ENCODE measurements around the gene KCNMB2.

KCNMB2 gene

GRCh38 chr3:178496911-178497310 lies 39.3 kb upstream of the KCNMB2 start:
- TF ChIP-seq CTCF (IDR thresholded peaks at IDR 0.05; ENCODE audit: low read depth, low read length) = no peak
- Histone ChIP-seq H3K27me3 (no peaks in the 10 kb centered on the region), H3K9me3 (no peaks in the 10 kb centered on the region), H3K36me3 (no peaks in the 10 kb centered on the region), H3K4me3 (ENCODE audit: low read depth, low read length) (no peak overlapping the region), H3K4me1 (no peaks in the 10 kb centered on the region)
- DNase-seq = no peak

GRCh38 chr3:178498871-178499270 lies 37.4 kb upstream of the KCNMB2 start:
- no peak overlapping the region for H3K4me3 ChIP-seq (ENCODE audit: low read depth, low read length)
- TF ChIP-seq CTCF (IDR thresholded peaks at IDR 0.05; ENCODE audit: low read depth, low read length) = no peak
- H3K9me3 ChIP-seq = no peaks in the 10 kb centered on the region
- DNase-seq = no peak
- H3K36me3 ChIP-seq = no peaks in the 10 kb centered on the region
- no peaks in the 10 kb centered on the region; the same call in 1 of the 2 replicates for H3K4me1 ChIP-seq
- no peaks in the 10 kb centered on the region for H3K27me3 ChIP-seq

GRCh38 chr3:178500631-178501030 lies 35.6 kb upstream of the KCNMB2 start:
- no peak for TF ChIP-seq CTCF (IDR thresholded peaks at IDR 0.05; ENCODE audit: low read depth, low read length)
- H3K9me3 ChIP-seq = no peaks in the 10 kb centered on the region
- H3K27me3 ChIP-seq = no peaks in the 10 kb centered on the region
- DNase-seq = no peak
- no peak overlapping the region for H3K4me3 ChIP-seq (ENCODE audit: low read depth, low read length)
- H3K4me1 ChIP-seq = no peaks in the 10 kb centered on the region; the same call in 1 of the 2 replicates
- no peaks in the 10 kb centered on the region for H3K36me3 ChIP-seq

GRCh38 chr3:178504128-178504527 lies 32.1 kb upstream of the KCNMB2 start:
- Histone ChIP-seq H3K9me3 (no peaks in the 10 kb centered on the region), H3K4me1 (no peaks in the 10 kb centered on the region; the same call in 1 of the 2 replicates), H3K4me3 (ENCODE audit: low read depth, low read length) (no peak overlapping the region), H3K27me3 (no peaks in the 10 kb centered on the region), H3K36me3 (no peaks in the 10 kb centered on the region)
- no peak for TF ChIP-seq CTCF (IDR thresholded peaks at IDR 0.05; ENCODE audit: low read depth, low read length)
- DNase-seq = no peak

DNA sequence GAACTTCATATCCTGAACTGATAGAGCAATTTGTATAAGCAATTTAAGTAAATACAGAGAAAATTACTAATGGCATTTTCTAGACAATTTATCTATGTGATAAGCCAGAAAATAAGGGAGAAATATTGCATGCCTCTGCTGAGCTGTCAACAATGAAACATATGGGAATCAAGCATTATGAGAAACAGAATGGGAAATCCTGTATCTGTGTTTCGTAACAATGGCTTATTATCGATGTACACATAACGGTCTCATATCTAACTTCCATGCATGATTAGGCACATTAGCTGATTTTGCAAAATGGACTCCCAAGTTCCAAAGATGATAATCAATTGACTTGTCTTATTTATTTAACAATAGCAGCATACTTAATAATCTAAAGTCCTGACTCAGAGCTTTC lies 30.4 kb upstream of the KCNMB2 start:
- Histone ChIP-seq H3K36me3 (no peaks in the 10 kb centered on the region), H3K9me3 (no peaks in the 10 kb centered on the region), H3K4me1 (no peaks in the 10 kb centered on the region; the same call in 1 of the 2 replicates), H3K27me3 (no peaks in the 10 kb centered on the region), H3K4me3 (ENCODE audit: low read depth, low read length) (no peak overlapping the region)
- no peak for TF ChIP-seq CTCF (IDR thresholded peaks at IDR 0.05; ENCODE audit: low read depth, low read length)
- no peak for DNase-seq

GRCh38 chr3:178507507-178508442 lies 28.5 kb upstream of the KCNMB2 start:
- Histone ChIP-seq H3K4me1 (no peaks in the 10 kb centered on the region; the same call in 1 of the 2 replicates), H3K4me3 (ENCODE audit: low read depth, low read length) (no peak overlapping the region), H3K36me3 (no peaks in the 10 kb centered on the region), H3K9me3 (no peaks in the 10 kb centered on the region), H3K27me3 (no peaks in the 10 kb centered on the region)
- no peak for DNase-seq
- no peak for TF ChIP-seq CTCF (IDR thresholded peaks at IDR 0.05; ENCODE audit: low read depth, low read length)

All from BE2C (cell line).